Fibroblast of villous mesenchyme (primary cell): ENCODE results near the gene ERBB2. TPM values are rescaled to one million over a fixed set of nuclear protein-coding genes. Genes with fewer than 3 reads are reported as not detected.

Source experiments
- DNase-seq: peaks from one replicate; pipeline ENCODE4 v3.0.0-alpha.2; 2010; ENCODE audit warnings: low read depth
- H3K4me3 ChIP-seq: 2 replicates; pipeline ENCODE4 v1.5.1; 2011; ENCODE audit warnings: low read depth, mild to moderate bottlenecking, low read length
- total RNA-seq: library from RNA; depleted of rRNA; stranded (reverse); fragments of >200 nt; gene quantifications from 2 replicates; pipeline ENCODE4 v1.2.3, GENCODE V29; 2012
- TF ChIP-seq, protein P1 (sequence below): IDR thresholded peaks from 2 replicates; pipeline ENCODE4 v1.5.1; 2012; ENCODE audit warnings: low read depth, mild to moderate bottlenecking, low read length; ENCODE audit not compliant: insufficient read depth

ERBB2 gene
- total RNA-seq, 1 donor = 47.1 TPM

DNA sequence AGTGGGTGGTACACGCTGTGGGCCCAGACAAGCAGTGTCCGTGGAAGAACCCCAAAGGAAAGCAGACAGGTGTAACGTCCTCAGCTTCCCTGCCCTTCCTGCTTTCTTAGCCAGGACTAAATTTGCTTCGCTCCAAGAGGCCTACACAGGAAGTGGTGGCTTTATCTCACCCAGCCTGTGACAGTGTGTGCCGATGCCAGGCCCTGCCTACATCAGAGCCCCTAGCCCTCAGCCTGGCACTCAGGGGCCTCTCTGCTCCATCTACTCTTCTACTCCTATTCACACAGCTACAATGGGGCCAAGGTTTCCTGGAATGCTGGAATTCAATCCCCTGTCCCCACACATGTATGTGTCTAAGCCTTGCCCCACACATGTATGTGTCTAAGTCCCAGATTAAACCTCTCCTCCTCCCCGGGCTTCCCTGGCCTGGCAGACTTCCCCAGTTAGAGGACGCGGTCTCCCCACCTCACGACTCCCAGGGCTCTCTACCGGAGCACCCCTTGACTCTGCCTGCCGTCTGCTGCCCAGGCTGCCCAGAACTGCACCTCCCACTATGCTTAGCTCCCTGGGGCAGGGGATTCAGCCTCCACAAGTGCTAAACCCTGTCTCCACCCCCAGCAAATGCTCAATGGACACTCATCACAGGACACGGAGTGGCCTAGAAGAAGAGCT, 20.2 kb upstream of the ERBB2 start:
- H3K4me3 ChIP-seq = no peak overlapping the region
- DNase-seq = no peak
- TF ChIP-seq, protein P1, sequence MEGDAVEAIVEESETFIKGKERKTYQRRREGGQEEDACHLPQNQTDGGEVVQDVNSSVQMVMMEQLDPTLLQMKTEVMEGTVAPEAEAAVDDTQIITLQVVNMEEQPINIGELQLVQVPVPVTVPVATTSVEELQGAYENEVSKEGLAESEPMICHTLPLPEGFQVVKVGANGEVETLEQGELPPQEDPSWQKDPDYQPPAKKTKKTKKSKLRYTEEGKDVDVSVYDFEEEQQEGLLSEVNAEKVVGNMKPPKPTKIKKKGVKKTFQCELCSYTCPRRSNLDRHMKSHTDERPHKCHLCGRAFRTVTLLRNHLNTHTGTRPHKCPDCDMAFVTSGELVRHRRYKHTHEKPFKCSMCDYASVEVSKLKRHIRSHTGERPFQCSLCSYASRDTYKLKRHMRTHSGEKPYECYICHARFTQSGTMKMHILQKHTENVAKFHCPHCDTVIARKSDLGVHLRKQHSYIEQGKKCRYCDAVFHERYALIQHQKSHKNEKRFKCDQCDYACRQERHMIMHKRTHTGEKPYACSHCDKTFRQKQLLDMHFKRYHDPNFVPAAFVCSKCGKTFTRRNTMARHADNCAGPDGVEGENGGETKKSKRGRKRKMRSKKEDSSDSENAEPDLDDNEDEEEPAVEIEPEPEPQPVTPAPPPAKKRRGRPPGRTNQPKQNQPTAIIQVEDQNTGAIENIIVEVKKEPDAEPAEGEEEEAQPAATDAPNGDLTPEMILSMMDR = no peak

DNA sequence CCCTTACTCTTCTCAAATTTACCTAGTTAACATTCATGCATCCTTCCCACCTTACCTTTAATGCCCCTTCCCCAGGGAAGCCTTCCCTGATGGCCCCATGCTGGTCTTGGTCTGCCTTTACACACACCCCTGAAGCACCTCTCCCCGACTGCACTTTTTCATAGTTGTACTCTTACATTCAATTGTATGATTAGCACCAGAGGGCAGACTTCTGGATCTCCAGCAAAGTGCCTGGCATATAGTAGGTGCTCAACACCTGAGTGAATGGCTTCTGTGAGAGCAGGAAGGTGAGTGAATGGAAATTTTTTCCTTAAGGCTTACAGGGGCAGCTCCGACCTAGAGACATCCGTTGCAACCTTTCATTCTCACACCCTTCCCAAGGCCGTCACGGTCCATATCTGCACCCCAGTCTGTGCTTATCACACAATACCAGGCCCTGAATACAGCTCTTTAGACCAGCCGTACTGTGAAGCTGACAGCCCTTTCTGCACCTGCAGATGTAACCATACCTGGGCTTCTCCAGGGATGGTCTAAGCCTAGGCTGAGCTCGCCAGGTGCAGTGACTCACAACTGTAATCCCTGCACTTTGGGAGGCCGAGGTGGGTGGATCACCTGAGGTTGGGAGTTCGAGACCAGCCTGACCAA, 16.4 kb upstream of the ERBB2 start:
- TF ChIP-seq, protein P1 = no peak
- no peak overlapping the region for H3K4me3 ChIP-seq

DNA sequence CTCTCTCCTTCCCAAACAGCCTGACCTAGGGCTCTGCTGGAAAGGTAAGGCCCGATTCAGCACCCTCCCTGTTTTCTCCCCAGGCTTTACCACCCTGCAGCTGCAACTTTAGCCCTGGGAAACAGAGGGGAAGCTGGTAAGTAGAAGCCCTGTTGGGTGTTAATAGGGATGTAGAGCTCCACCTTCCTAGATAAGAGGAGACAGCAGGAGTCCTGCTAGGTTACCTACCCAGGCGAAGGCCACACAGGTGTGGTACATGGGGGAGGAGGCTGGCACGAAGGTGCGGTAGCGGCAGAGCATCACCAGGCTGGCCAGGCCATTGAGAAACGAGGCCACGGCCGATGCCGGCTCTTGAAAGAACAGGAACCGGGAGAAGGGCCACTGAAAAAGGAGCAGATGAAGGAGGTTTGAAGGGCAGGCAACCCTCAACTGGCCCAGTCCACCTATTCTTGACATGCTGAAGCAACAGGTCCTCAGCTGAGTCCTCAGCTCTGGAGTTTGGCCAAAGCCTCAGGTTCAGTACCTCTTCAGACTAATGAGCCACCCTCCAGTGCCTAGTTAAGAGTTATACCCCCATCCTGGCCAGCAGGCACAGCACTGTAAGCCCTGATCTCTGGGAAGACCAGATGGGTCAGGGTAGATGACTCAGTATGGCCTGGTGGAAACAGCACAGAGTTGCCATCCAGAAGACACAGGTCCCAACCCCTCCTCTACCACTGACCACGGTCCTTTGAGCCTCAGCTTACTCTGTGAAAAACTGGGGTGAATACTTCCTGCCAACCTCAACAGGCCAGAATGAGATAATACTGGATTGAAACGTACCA, 15.3 kb upstream of the ERBB2 start:
- DNase-seq = no peak
- no peak overlapping the region for H3K4me3 ChIP-seq
- TF ChIP-seq, protein P1 = no peak

More for the DNA sequence above, 16.4 kb upstream of the ERBB2 start:
- DNase-seq = no peak

GRCh38 chr17:39687101-39687545, 12.7 kb upstream of the ERBB2 start:
- no peak for DNase-seq
- H3K4me3 ChIP-seq = peak overlapping the region; percentile 87
- TF ChIP-seq, protein P1 = no peak

- peak; percentile 89 for DNase-seq
- TF ChIP-seq, protein P1 = no peak
- peak within 1 kb of the TSS; percentile 87 for H3K4me3 ChIP-seq
These were observed 12.1 kb upstream of the ERBB2 start, which contains the start of gene PGAP3 for GRCh38 chr17:39687546-39688474. PGAP3 (minus strand) TSS chr17:39688057; CDS start chr17:39688014, 43 bp downstream.

- peak overlapping the region; percentile 87 for H3K4me3 ChIP-seq
- no peak for DNase-seq
- TF ChIP-seq, protein P1 = no peak
These were observed 11.4 kb upstream of the ERBB2 start for GRCh38 chr17:39688475-39688835.
